ENCODE measurements around the gene PGR. TPM values are rescaled to one million over a fixed set of nuclear protein-coding genes. Genes with fewer than 3 reads are reported as not detected.
"Not testable (repeated sequence)": the region's sequence is repeated elsewhere in the genome, so short reads cannot be mapped to it uniquely, and the experiment has no call there.

PGR gene
- total RNA-seq, 1 experiment from 2014 or later: 0.74 TPM

- no peak for DNase-seq (ENCODE audit: low read depth)
Measured at GRCh38 chr11:101083335-101083734, 46.3 kb downstream of the PGR start.

GRCh38 chr11:101082813-101083212, 46.8 kb downstream of the PGR start:
- no peak for DNase-seq (ENCODE audit: low read depth)

GRCh38 chr11:101063706-101064105, 65.9 kb downstream of the PGR start:
- no peak for DNase-seq (ENCODE audit: low read depth)

- peak; percentile 11 for DNase-seq (ENCODE audit: low read depth)
Measured at GRCh38 chr11:101061606-101062005, 68.0 kb downstream of the PGR start.

- DNase-seq (ENCODE audit: low read depth): no peak
Measured at GRCh38 chr11:101059331-101059730, 70.3 kb downstream of the PGR start.

GRCh38 chr11:101053492-101053891, 76.1 kb downstream of the PGR start:
- no peak for DNase-seq (ENCODE audit: low read depth)

- peak; percentile 11 for DNase-seq (ENCODE audit: low read depth)
Measured at GRCh38 chr11:101051677-101052076, 77.9 kb downstream of the PGR start.

- DNase-seq (ENCODE audit: low read depth): no peak
Measured at GRCh38 chr11:101049813-101050212, 79.8 kb downstream of the PGR start.

GRCh38 chr11:101049123-101049522, 80.5 kb downstream of the PGR start:
- peak; percentile 24 for DNase-seq (ENCODE audit: low read depth)

GRCh38 chr11:101048479-101048878, 81.1 kb downstream of the PGR start:
- no peak for DNase-seq (ENCODE audit: low read depth)

GRCh38 chr11:101046947-101047346, 82.7 kb downstream of the PGR start:
- no peak for DNase-seq (ENCODE audit: low read depth)

GRCh38 chr11:101045415-101045814, 84.2 kb downstream of the PGR start:
- DNase-seq (ENCODE audit: low read depth): no peak

- DNase-seq (ENCODE audit: low read depth): no peak
Measured at GRCh38 chr11:101043940-101044339, 85.7 kb downstream of the PGR start.

- no peak for DNase-seq (ENCODE audit: low read depth)
Measured at GRCh38 chr11:101035872-101036271, 93.7 kb downstream of the PGR start.

GRCh38 chr11:101034076-101034475, 95.5 kb downstream of the PGR start:
- no peak for DNase-seq (ENCODE audit: low read depth)

- DNase-seq (ENCODE audit: low read depth): no peak
Measured at GRCh38 chr11:101032991-101033390, 96.6 kb downstream of the PGR start.

GRCh38 chr11:101031713-101032112, 97.9 kb downstream of the PGR start:
- DNase-seq (ENCODE audit: low read depth): no peak

- no peak for DNase-seq (ENCODE audit: low read depth)
Measured at GRCh38 chr11:101030692-101031091, 98.9 kb downstream of the PGR start.

- DNase-seq (ENCODE audit: low read depth): no peak
Measured at GRCh38 chr11:101030015-101030414, 99.6 kb downstream of the PGR start.

GRCh38 chr11:101028644-101029043, 101.0 kb downstream of the PGR start:
- no peak for DNase-seq (ENCODE audit: low read depth)

- no peak for DNase-seq (ENCODE audit: low read depth)
Measured at GRCh38 chr11:101022256-101022655, 107.4 kb downstream of the PGR start.

- no peak for DNase-seq (ENCODE audit: low read depth)
Measured at GRCh38 chr11:101019870-101020269, 109.7 kb downstream of the PGR start.

- DNase-seq (ENCODE audit: low read depth): no peak
Measured at GRCh38 chr11:101014600-101015285, 114.9 kb downstream of the PGR start.

GRCh38 chr11:101013702-101014101, 115.9 kb downstream of the PGR start:
- DNase-seq (ENCODE audit: low read depth): not testable (repeated sequence)
